Adrenal gland (tissue), 12 donors: ENCODE measurements around the gene CSTPP1. TPM values are rescaled to one million over a fixed set of nuclear protein-coding genes. Genes with fewer than 3 reads are reported as not detected.

Experiments
- DNase-seq, 7 donors: peaks; one replicate each; pipeline ENCODE4 v3.0.0-alpha.2; 2019 to 2020
- H3K27ac ChIP-seq, 5 donors: fragments of 200-600 bp; sonication (generic) in 4 of 5; 1 replicate in 3 of 5; 2 replicates in 2 of 5; pipeline versions ENCODE4 v1.5.1 to v1.8.0; 2016 to 2020; ENCODE audit warnings: mild to moderate bottlenecking in 1 of 5
- H3K27me3 ChIP-seq: fragments of 200-600 bp; 2 replicates; pipeline ENCODE4 v1.8.0; 2021
- H3K36me3 ChIP-seq, 2 donors: fragments of 200-600 bp; replicated peaks in 1 of 2; 1 replicate in 1 of 2; 2 replicates in 1 of 2; pipeline versions ENCODE4 v1.5.1 to v1.8.0; 2018 to 2022
- H3K4me1 ChIP-seq, 2 donors: fragments of 200-600 bp; replicated peaks in 1 of 2; 1 replicate in 1 of 2; 2 replicates in 1 of 2; pipeline versions ENCODE4 v1.5.1 to v1.8.0; 2018 to 2021
- H3K4me3 ChIP-seq, 4 donors: fragments of 200-600 bp; sonication (generic) in 3 of 4; one replicate each; pipeline ENCODE4 v1.5.1; 2016 to 2018
- H3K9me3 ChIP-seq, 3 donors: fragments of 200-600 bp; sonication (generic) in 1 of 3; replicated peaks in 1 of 3; 1 replicate in 2 of 3; 2 replicates in 1 of 3; pipeline versions ENCODE4 v1.5.1 to v1.8.0; 2016 to 2021
- POLR2A ChIP-seq, 2 donors: fragments of 450-650 bp; IDR thresholded peaks; one replicate each; pipeline ENCODE4 v1.6.1; 2017; ENCODE audit warnings: antibody characterized with exemption in 2 of 2, mild to moderate bottlenecking in 2 of 2, moderate library complexity in 1 of 2
- WGBS, 4 donors: extraction: QIAGEN DNeasy Blood & Tissue Kit in 2 of 4; methylation state at CpG; one replicate each; pipeline versions ENCODE4 v1.1.5 to v1.1.7; 2013 to 2017; 5-methylcytosine and 5-hydroxymethylcytosine counted together
- intact Hi-C, 2 donors: fragments of 100-400 bp; cut with DNase I; formaldehyde crosslinking; loops; one replicate each; pipeline versions ENCODE4 v1.14.1 to v1.15.0; 2022 to 2023
- polyA plus RNA-seq, 3 donors: library from polyadenylated mRNA; stranded (reverse); fragments of 200-250 nt in 2 of 3; fragments of 350-450 nt in 1 of 3; fragmentation: Illumina TruSeq in 1 of 3; extraction: RNeasy Lipid Tissue Mini Kit (QIAGEN cat#74804) in 1 of 3; gene quantifications; one replicate each; pipeline ENCODE4 v1.2.3, GENCODE V29; 2013 to 2014
- total RNA-seq, 9 donors: library from RNA; depleted of rRNA in 4 of 9; stranded (reverse); fragments of >200 nt in 4 of 9; fragments of 120-200 nt in 1 of 9; fragmentation: NEBNext Ultra II Directional in 1 of 9; extraction: Animal tissue kit (Norgen Biotek cat#: 25700) in 1 of 9; gene quantifications; one replicate each; pipeline versions ENCODE4 v1.1.0 to v1.2.4, GENCODE V29; 2013 to 2023
- TF ChIP-seq, protein P1 (sequence below), 6 experiments: fragments of 450-650 bp in 4 of 6; fragments of 200-600 bp in 2 of 6; sonication (generic) in 1 of 6; IDR thresholded peaks; 1 replicate in 5 of 6; 2 replicates in 1 of 6; pipeline versions ENCODE4 v1.5.1 to v1.8.0; 2016 to 2021; ENCODE audit warnings: antibody characterized with exemption in 6 of 6, mild to moderate bottlenecking in 2 of 6, moderate library complexity in 1 of 6
- donor health status: healthy with polysubstance abuse.
- donor health status: Bipolar disorder and iron deficiency.
- donor health status: DM: yes; HTN: yes; CAD: no.
- donor health status: DM: no; HTN: no; CAD: no.
- donor health status: DM: no; HTN: no; CAD: no.
- donor health status: DM: yes; HTN: yes; CAD: no.

The CSTPP1 gene
- total and polyA plus RNA-seq, 12 donors: 17.6 to 63.0 (median 24.4) TPM

DNA sequence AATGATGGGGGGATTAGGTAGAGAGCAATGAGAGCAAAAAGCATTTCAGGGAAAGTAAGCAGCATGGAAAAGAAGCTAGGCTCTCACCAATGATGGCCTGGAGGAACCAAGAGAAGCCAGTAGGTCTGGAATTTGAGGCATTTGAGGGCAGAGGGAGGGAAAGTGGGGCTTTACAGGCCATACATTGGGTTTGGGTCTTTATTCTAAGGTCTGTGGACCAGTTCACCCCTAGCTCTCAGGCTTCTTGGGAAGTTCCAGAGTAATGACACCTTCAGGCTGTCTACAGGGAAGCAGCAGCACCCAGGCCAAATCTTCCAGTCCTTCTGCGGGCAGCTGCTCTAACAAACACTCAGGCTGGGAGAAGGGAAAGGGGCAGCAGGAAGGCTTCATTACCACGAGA is 210.7 kb downstream of the CSTPP1 start:
- H3K27me3 ChIP-seq: no peaks in the 10 kb centered on the region
- peaks cover 0 to 7% of the 10 kb centered on the region in 2 donors for H3K4me1 ChIP-seq
- no peak for DNase-seq
- no peak overlapping the region for H3K27ac ChIP-seq
- intact Hi-C loops: no loop called here
- 91 to 100% (median 92%) methylated on average over 1 to 2 of the region's 2 CpGs for WGBS, 4 donors
- no peaks in the 10 kb centered on the region for H3K9me3 ChIP-seq
- no peaks in the 10 kb centered on the region for H3K36me3 ChIP-seq
- TF ChIP-seq POLR2A (IDR thresholded peaks at IDR 0.05): no peak
- TF ChIP-seq, protein P1, sequence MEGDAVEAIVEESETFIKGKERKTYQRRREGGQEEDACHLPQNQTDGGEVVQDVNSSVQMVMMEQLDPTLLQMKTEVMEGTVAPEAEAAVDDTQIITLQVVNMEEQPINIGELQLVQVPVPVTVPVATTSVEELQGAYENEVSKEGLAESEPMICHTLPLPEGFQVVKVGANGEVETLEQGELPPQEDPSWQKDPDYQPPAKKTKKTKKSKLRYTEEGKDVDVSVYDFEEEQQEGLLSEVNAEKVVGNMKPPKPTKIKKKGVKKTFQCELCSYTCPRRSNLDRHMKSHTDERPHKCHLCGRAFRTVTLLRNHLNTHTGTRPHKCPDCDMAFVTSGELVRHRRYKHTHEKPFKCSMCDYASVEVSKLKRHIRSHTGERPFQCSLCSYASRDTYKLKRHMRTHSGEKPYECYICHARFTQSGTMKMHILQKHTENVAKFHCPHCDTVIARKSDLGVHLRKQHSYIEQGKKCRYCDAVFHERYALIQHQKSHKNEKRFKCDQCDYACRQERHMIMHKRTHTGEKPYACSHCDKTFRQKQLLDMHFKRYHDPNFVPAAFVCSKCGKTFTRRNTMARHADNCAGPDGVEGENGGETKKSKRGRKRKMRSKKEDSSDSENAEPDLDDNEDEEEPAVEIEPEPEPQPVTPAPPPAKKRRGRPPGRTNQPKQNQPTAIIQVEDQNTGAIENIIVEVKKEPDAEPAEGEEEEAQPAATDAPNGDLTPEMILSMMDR (IDR thresholded peaks at IDR 0.05): no peak
- no peak overlapping the region for H3K4me3 ChIP-seq

DNA sequence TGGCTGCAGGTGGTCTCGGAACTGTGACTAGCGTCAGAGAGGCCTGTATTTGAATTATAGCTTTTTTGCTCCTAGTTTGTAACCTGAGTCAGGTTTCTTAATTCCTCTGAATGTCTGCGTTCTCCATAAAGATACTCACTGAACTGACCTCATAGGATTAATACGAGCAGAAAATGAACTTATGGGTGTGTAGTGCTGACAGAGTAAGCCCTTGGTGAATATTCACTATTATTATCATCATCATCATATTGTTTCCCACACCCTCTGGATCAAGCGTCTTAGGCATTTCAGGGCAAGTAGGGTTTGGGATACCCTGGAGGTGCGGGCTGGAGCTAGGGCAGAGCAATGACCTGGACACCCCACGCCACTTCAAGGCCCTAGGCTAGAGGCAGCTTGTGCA is 211.1 kb downstream of the CSTPP1 start:
- 96 to 99% (median 98%) methylated on average over 7 of the region's 7 CpGs for WGBS, 4 donors
- intact Hi-C loops: no loop called here
- no peaks in the 10 kb centered on the region for H3K27me3 ChIP-seq

DNA sequence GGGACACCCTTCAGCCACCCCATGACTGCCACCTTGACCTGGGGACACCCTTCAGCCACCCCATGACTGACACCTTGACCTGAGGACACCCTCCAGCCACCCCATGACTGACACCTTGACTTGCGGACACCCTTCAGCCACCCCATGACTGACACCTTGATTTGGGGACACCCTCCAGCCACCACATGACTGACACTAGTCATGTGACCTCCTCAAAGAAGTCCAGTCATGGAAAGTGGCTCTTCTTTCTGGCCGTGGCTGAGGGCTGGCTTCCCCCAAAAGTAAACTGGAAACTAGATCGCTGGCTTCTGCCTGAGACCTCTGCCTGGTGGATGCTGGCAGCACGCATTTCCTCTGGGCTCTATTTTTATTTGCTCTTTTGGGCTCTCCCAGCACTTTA is 211.7 kb downstream of the CSTPP1 start:
- 88 to 97% (median 93%) methylated on average over 3 to 4 of the region's 4 CpGs for WGBS, 4 donors
- Histone ChIP-seq H3K36me3 (no peaks in the 10 kb centered on the region), H3K27me3 (no peaks in the 10 kb centered on the region), H3K4me3 (no peak overlapping the region), H3K9me3 (no peaks in the 10 kb centered on the region), H3K4me1 (peaks cover 0 to 10% of the 10 kb centered on the region in 2 donors), H3K27ac (no peak overlapping the region)
- TF ChIP-seq, protein P1 (IDR thresholded peaks at IDR 0.05): no peak
- no peak for TF ChIP-seq POLR2A (IDR thresholded peaks at IDR 0.05)
- no peak for DNase-seq
- intact Hi-C loops: no loop called here

More for the DNA sequence above, 211.1 kb downstream of the CSTPP1 start:
- no peak overlapping the region for H3K27ac ChIP-seq
- no peak for DNase-seq
- H3K36me3 ChIP-seq: no peaks in the 10 kb centered on the region
- no peak for TF ChIP-seq POLR2A (IDR thresholded peaks at IDR 0.05)
- TF ChIP-seq, protein P1 (IDR thresholded peaks at IDR 0.05): no peak
- peaks cover 0 to 7% of the 10 kb centered on the region in 2 donors for H3K4me1 ChIP-seq
- H3K4me3 ChIP-seq: no peak overlapping the region
- H3K9me3 ChIP-seq: no peaks in the 10 kb centered on the region

DNA sequence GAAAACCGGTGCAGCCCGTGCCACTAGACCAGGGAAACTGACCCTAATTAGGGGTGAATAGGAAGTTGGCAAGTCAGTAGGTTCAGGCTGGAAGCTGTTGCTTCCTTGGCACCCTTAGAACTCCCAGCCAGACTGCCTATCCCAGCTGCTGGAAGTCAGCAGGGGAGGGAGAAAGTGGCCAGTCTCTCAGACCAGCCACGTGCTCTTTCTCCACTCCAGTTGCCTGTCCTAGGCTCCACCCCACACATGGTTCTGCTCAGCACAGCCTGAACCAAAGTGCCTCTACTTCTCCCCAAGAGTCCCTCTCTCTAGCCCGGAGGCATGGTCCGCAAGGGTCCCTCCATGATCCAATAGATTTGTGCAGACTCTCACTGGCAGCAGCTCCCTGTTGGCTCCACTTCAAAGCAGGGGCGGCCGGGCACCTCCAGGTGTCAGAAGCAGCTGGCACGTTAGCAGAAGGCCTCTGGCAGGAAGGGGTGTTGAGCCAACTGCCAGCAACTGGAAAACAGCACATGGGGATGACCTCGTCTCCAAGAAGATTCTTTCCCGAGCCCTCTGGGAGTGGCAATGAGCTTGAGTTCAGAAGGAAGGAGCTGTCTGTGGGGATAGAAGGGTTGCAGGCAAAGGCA is 212.5 kb downstream of the CSTPP1 start:
- H3K4me3 ChIP-seq: no peak overlapping the region
- H3K27ac ChIP-seq: no peak overlapping the region
- H3K27me3 ChIP-seq: no peaks in the 10 kb centered on the region
- WGBS, 4 donors: 71 to 76% (median 74%) methylated on average over 7 to 10 of the region's 10 CpGs
- peaks cover 0 to 14% of the 10 kb centered on the region in 2 donors for H3K4me1 ChIP-seq
- no peaks in the 10 kb centered on the region for H3K36me3 ChIP-seq
- H3K9me3 ChIP-seq: no peaks in the 10 kb centered on the region
- no peak for DNase-seq
- no peak for TF ChIP-seq POLR2A (IDR thresholded peaks at IDR 0.05)
- intact Hi-C loops: no loop called here

DNA sequence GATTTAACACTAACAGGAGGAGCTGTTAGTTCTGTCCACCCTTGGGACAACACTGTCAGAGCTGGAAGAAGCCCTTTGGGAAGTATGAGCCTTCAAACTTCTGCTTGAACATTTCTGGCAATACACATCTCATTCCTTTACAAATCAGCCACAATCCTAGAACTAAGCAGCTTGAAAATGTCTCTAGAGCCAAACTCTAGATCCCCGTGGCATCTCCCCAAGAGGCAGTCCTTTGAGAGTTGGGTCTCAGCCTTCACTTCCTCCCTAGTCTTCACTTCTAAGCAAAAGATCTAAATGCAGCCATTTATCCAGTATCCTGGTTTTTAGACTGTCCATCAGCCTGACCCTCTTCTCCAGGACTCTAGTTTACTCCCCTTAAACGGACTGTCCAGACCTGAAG is 213.2 kb downstream of the CSTPP1 start:
- peaks cover 0 to 14% of the 10 kb centered on the region in 2 donors for H3K4me1 ChIP-seq

More for the DNA sequence above, 213.2 kb downstream of the CSTPP1 start:
- WGBS, 4 donors: 75 to 80% (median 77%) methylated on average over 2 of the region's 2 CpGs
- Histone ChIP-seq H3K9me3 (no peaks in the 10 kb centered on the region), H3K36me3 (no peaks in the 10 kb centered on the region), H3K27me3 (no peaks in the 10 kb centered on the region), H3K4me3 (no peak overlapping the region), H3K27ac (no peak overlapping the region)
- no peak for DNase-seq
- intact Hi-C loops: loop anchor here in 1 of 2 donors (5.0 kb wide), 1 partner anchor 262 kb away; no protein-coding TSS in a partner anchor
- no peak for TF ChIP-seq POLR2A (IDR thresholded peaks at IDR 0.05)
- TF ChIP-seq, protein P1 (IDR thresholded peaks at IDR 0.05): no peak
